Stimulated activated effector memory CD8-positive, alpha-beta T cell treated with anti-CD3 and anti-CD28 coated beads, Interleukin-12 subunit alpha, Interleukin-12 subunit beta, amount 100 ng/mL, for 72 hours (primary cell): Measurements from ENCODE around the gene PADI4.

Experiments
- ATAC-seq: fragments of 150-1000 bp; cut with Tn5 transposase; 2 replicates; pipeline ENCODE4 v1.10.0; 2021
- DNase-seq, 2 donors: peaks; one replicate each; pipeline ENCODE4 v3.0.0; 2021 to 2022; ENCODE audit warnings: low spot score in 2 of 2
- H3K27ac Mint-ChIP-seq: one replicate; pipeline ENCODE4 v1.8.0; 2022; ENCODE audit warnings: mild to moderate bottlenecking, mixed read lengths
- H3K36me3 Mint-ChIP-seq: one replicate; pipeline ENCODE4 v1.8.0; 2022; ENCODE audit warnings: mild to moderate bottlenecking, mixed read lengths
- H3K4me1 Mint-ChIP-seq: one replicate; pipeline ENCODE4 v1.8.0; 2022; ENCODE audit warnings: mixed read lengths
- H3K4me3 Mint-ChIP-seq: one replicate; pipeline ENCODE4 v1.8.0; 2022; ENCODE audit warnings: mild to moderate bottlenecking, mixed read lengths
- H3K9me3 Mint-ChIP-seq: one replicate; pipeline ENCODE4 v1.8.0; 2022; ENCODE audit warnings: mixed read lengths

PADI4 gene

DNA sequence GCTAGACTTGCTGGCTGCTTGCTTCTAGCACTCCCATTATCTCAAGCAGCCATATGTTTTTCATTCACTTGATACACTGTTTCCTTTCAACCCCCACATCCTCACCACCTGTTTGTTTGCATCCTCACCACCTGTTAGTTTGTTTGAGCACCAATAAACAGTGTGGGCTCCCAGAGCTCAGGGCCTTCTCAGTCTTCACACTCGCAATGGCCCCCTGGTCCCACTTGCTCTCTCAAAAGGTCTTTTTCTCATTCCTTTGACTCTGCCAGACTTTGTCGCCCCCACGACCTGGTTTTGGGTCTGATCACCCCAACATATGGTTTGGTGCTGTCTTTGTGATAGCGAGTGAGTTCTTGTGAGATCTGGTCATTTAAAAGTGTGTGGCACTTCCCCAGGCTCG is 6.2 kb upstream of the PADI4 start:
- H3K9me3 Mint-ChIP-seq = peaks cover 11% of the 10 kb centered on the region
- ATAC-seq = no peak
- no peak for DNase-seq
- no peaks in the 10 kb centered on the region for H3K4me1 Mint-ChIP-seq
- H3K4me3 Mint-ChIP-seq = no peak overlapping the region
- no peaks in the 10 kb centered on the region for H3K36me3 Mint-ChIP-seq
- H3K27ac Mint-ChIP-seq = no peak overlapping the region

DNA sequence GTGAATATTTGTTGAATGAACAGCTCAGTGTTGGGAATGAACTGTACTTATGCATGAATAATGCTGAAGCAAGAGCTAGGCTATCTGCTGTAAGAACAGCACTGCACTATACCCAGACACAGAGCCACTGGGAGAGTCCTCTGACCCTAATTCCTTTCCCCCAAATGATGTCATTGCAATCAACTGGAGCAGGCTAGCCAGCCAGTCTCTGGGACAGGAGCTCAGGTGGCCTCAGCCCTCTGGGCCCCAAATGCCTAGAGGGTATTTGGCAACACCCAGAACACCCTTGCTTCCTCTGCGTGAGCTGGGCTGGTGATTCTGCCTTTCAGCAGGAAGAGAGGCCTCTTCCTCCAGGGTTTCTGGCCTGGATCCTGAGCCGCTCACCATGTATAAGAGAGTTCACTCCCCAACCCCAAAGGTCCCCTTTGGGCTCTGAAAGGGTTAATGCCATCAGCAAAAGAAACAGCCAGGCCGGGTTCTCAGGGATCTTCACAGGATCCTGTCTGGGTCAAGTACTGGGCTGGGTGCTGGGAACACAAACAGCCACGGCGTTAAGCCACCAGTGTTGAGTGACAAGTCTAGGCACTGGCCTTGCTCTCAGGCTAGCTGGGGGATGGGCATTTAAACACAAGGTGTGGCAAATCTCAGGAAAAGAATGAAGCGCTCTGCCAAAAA is 3.7 kb upstream of the PADI4 start:
- Mint-ChIP-seq H3K4me1 (no peaks in the 10 kb centered on the region), H3K27ac (no peak overlapping the region), H3K9me3 (peaks cover 11% of the 10 kb centered on the region), H3K4me3 (no peak overlapping the region), H3K36me3 (no peaks in the 10 kb centered on the region)
- ATAC-seq = no peak
- DNase-seq = no peak

DNA sequence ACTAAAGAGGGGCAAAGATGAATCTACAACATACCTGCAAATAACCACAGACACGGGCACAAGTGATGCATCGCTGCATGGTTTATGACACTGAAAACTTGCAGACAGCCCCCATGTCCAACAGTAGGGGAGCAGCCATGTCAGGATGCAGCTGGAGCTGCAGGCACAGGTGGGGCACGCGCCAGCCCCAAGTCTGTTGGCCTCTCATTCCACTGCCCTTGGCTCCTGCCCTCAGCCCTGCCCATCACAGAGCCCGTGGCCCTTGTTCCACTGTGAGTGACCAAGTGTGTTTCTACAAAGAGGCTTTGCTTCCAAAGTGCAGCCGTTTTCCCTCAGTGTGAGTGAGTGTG is 3.2 kb upstream of the PADI4 start:
- ATAC-seq = no peak
- no peak for DNase-seq
- Mint-ChIP-seq H3K4me1 (no peaks in the 10 kb centered on the region), H3K27ac (no peak overlapping the region), H3K9me3 (peaks cover 11% of the 10 kb centered on the region), H3K36me3 (no peaks in the 10 kb centered on the region), H3K4me3 (no peak overlapping the region)

DNA sequence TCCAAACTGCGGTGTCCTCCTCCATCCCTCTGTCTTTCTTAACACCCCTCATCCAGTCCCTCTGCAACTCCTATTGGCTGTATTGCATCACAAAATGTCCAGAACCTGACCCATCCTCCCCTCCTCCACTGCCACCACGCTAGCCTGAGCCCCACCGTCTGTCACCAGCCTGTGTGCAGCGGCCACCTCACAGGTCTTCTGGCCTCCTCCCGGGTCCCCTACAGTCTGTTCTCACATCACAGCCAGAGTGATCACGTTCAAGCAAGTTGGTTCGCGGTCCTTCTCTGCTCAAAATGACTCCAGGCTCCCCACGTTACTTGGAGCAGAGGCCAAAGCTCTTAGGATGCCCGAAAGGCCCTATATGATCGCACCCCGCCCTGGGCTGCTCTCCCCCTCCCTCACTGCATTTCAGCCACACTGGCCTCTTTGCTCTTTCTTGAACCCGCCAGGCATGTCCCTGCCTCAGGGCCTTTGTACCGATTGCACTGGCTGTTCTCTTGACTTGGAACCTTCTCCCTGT is 2.4 kb upstream of the PADI4 start:
- Mint-ChIP-seq H3K36me3 (no peaks in the 10 kb centered on the region), H3K4me1 (no peaks in the 10 kb centered on the region), H3K27ac (no peak overlapping the region), H3K9me3 (peaks cover 11% of the 10 kb centered on the region), H3K4me3 (no peak overlapping the region)
- no peak for ATAC-seq
- DNase-seq = no peak

DNA sequence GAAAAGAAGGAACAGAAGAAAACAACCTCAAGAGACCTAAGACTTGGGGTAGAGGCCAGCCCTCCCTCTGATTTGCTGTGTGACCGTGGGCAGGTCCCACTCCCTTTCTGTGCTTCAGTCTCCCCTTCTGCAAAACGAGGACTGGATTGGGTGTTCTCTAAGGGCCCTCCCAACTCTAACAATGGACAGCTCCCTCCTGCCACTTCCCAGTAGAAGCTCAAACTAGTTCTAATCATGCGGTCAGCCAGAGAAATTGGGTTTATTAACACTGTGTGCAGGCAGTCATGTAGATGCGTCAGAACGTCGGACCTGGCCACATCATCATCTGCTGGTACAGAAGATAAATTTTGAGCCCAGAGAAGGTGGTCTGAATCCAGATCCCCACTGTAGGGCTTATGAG is 1.6 kb upstream of the PADI4 start:
- no peaks in the 10 kb centered on the region for H3K36me3 Mint-ChIP-seq
- H3K9me3 Mint-ChIP-seq = peaks cover 11% of the 10 kb centered on the region
- ATAC-seq (no peak), DNase-seq (no peak)
- no peak overlapping the region for H3K4me3 Mint-ChIP-seq
- no peak overlapping the region for H3K27ac Mint-ChIP-seq
- H3K4me1 Mint-ChIP-seq = no peaks in the 10 kb centered on the region

DNA sequence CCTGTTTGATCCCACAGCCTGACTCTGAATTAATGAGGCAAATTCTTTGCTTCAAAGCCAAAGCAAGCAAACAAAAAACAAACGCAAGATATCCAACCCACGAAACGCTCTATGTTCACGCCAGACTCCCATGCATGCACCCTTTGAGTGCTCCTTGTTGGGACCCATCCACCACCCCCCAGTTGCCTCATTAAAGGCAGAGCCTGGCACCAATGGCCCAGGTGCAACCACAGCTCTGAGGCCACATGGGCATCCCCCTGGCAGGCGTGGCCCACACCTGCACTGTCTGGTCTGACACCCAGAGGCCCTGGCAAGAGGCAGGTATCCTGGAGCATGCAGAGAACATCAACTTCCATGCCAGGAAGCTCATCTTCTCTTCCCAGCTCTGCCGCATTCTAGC is 1.1 kb upstream of the PADI4 start:
- Mint-ChIP-seq H3K4me1 (no peaks in the 10 kb centered on the region), H3K4me3 (no peak overlapping the region), H3K36me3 (no peaks in the 10 kb centered on the region), H3K9me3 (peaks cover 8% of the 10 kb centered on the region), H3K27ac (no peak overlapping the region)
- ATAC-seq = no peak
- no peak for DNase-seq

DNA sequence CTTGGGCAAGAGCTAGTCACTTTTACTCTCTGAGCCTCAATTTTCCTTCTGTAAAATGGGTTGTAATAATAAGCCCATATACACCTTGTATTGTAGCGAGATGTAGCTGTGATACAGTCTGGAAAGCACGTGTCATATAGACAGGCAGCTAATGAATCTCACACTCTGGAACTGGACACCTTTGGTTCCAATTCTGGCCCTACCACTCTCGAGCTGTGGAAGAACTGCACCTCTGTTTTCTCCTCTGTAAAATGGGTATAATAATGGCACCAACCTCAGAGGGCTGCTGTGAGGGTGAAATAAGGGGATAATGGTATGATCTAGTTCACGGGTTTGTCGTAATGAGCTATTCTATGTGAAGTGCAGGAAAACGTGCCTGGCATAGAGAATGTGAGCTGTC is 668 bp upstream of the PADI4 start:
- Mint-ChIP-seq H3K36me3 (no peaks in the 10 kb centered on the region), H3K27ac (no peak overlapping the region), H3K9me3 (peaks cover 4% of the 10 kb centered on the region), H3K4me1 (no peaks in the 10 kb centered on the region), H3K4me3 (no peak overlapping the region)
- DNase-seq = no peak
- no peak for ATAC-seq

DNA sequence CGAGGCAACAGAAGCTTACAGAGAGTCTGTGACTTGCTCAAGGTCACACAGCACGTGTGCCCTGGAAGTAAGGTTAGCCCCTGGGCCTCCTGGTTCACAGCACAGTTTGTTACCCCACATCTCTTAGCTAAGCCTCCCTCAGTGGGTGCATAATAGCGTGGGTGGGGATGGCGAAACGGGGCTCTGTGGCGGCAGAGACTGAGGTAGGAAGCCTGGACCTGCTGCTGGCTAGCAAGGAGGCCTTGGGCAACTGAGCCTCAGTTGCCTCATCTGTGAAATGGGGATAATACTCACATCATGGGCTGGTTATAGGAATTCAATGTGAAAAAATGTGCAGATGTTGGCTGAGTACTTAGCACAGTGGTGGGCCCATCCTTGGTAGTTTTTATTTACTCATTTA is 596 bp downstream of the PADI4 start:
- DNase-seq (no peak), ATAC-seq (no peak)
- H3K4me1 Mint-ChIP-seq = no peaks in the 10 kb centered on the region
- H3K4me3 Mint-ChIP-seq = no peak overlapping the region
- no peak overlapping the region for H3K27ac Mint-ChIP-seq
- H3K9me3 Mint-ChIP-seq = no peaks in the 10 kb centered on the region
- no peaks in the 10 kb centered on the region for H3K36me3 Mint-ChIP-seq

DNA sequence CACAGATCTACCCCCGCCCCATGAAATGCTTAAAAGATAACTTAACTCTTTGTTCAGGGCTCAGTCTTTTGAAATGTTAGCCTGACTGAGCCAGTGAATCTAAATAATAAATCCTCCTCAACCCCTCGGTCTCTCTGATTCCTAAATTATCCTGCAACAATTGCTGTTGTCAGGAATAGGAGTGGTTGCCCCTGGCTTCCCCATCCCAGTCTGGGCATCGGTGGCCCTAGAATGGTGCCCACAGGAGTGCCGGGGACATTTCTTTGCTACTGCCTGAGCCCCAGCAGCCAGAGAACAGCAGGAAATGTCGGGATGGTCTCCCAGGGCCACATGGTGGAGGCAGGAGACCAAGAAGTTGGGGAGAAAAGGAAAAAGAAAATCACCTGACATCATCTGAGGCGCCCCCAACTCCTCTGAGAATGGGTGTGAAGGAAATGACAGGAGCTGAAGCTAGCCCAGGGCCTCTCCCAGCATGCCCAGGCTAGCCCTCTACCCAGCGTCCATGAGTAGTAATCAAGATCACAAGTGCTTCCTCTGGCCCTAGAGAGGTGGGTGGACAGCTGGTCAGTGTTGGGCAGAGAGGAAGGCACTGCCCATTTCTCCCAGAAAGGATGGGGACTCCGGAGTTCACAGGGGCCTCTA is 1.6 kb downstream of the PADI4 start:
- Mint-ChIP-seq H3K27ac (no peak overlapping the region), H3K9me3 (no peaks in the 10 kb centered on the region), H3K4me3 (no peak overlapping the region), H3K36me3 (no peaks in the 10 kb centered on the region), H3K4me1 (no peaks in the 10 kb centered on the region)
- no peak for DNase-seq
- ATAC-seq = no peak

DNA sequence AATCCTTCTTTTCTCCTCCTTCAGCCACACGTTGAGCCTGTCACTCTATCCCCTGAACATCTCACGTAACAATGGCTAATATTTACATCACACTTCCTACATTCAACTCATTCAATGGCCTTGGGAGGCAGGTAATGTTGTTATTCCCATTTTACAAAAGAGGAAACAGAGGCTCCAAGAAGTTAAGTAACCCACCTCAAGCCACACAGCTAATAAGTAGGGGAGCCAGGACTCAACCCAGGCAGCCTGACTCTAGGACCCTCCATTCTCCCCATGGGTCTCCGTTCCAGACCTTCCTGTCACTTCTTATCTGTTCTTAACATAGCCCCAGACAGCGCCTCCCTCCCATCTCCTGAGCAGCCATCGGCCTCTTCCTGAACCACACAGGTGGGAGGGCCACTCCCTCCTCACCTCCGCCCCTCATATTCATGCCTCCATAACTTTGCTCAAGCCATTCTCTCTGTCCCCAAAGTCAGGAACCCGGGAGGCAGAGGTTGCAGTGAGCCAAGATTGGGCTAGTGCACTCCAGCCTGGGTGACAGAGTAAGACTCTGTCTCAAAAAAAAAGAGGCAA is 2.2 kb downstream of the PADI4 start:
- no peaks in the 10 kb centered on the region for H3K36me3 Mint-ChIP-seq
- no peaks in the 10 kb centered on the region for H3K4me1 Mint-ChIP-seq
- ATAC-seq (no peak), DNase-seq (no peak)
- no peaks in the 10 kb centered on the region for H3K9me3 Mint-ChIP-seq
- H3K27ac Mint-ChIP-seq = no peak overlapping the region
- no peak overlapping the region for H3K4me3 Mint-ChIP-seq

DNA sequence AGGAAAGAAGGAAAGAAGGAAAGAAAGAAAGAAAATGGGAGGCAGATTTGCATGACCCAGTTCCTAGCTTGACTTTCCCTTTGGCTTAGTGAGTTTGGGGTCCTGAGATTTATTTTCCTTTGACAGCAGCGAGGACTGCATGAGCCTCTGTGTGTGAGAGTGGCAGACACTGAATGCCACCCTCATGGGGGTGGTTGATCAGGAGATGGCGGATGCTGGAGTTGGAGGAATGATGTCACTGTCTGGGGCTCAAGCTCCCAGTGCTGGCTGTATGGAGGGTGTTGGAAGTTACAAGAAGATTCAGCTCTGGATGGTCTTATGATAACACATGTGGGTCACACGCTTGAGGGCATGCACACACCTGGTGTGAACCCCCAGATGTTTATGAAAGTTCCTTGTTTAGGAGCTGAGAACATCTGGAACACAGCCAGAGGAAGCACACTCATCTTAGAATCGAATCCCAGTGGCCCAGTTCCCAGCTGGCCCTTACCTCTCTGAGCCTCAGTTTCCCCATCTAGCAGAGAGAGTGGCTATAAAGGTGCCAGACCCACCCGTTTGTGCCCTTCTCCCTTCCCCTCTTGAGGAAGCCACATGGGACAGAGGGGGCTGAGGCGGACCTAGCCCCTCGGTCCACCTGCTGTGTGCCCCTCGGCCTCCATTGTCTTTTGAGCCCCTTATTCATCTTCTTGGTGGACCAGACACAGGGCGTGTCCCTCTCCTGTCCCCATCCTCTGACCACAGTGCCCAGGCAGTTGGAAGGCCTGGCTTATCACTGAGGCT is 5.7 kb downstream of the PADI4 start:
- Mint-ChIP-seq H3K4me3 (no peak overlapping the region), H3K36me3 (no peaks in the 10 kb centered on the region), H3K27ac (no peak overlapping the region), H3K9me3 (no peaks in the 10 kb centered on the region), H3K4me1 (no peaks in the 10 kb centered on the region)
- ATAC-seq (no peak), DNase-seq (no peak)

DNA sequence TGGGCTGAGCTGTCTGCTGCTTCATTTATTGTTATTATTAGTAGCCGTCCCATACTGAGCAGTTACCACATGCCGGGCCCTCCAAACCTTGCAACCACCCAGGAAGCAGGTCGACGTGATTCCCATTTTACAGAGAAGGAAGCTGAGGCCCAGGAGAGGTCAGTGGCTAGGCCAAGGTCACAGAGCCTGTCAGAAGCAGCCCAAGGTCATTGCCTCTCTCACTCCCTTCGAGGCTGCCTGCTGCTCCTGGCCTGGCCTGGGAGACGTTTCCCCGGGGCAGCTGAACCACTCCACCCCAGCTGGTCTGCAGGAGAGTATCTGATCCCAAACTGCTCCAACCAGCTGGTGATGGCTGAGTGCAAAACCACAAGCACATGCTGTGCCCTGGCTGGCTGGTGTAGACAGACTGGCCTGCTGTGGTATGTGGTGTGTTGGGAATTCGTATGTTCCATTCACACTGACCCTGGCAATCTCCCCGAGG is 6.5 kb downstream of the PADI4 start:
- peak; percentile 16 for ATAC-seq
- Mint-ChIP-seq H3K4me1 (no peaks in the 10 kb centered on the region), H3K36me3 (no peaks in the 10 kb centered on the region), H3K4me3 (no peak overlapping the region), H3K27ac (no peak overlapping the region), H3K9me3 (no peaks in the 10 kb centered on the region)
- no peak for DNase-seq

DNA sequence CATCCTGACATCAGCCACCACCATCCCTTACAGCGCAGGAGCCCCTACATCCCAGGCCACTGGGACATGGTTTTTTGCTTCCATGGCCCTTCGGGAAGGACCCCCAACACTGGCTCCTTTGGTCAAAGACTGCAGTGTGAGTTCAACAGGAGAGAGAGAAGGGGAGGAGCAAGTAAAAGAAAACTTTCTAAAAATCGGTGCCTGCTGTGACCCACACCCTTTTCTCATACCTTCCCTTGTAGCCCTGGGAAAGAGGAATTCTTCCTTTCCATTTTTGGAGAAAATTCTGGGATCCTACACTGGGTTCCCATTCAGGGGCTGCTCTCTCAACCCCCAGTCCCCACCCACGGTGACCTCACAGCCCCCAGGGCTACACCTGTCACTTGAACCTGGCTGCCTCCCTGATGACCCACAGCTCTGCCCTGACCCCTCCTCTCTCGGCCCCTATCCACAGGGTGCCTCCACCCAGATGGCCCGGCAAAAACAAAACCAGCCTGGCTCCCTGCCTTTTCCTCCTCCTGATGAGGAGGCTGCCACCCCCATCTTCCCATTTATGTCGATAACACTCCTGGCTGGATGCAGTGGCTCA is 7.6 kb downstream of the PADI4 start:
- H3K27ac Mint-ChIP-seq = no peak overlapping the region
- H3K9me3 Mint-ChIP-seq = no peaks in the 10 kb centered on the region
- no peak for DNase-seq
- no peaks in the 10 kb centered on the region for H3K36me3 Mint-ChIP-seq
- no peaks in the 10 kb centered on the region for H3K4me1 Mint-ChIP-seq
- H3K4me3 Mint-ChIP-seq = no peak overlapping the region
- no peak for ATAC-seq

DNA sequence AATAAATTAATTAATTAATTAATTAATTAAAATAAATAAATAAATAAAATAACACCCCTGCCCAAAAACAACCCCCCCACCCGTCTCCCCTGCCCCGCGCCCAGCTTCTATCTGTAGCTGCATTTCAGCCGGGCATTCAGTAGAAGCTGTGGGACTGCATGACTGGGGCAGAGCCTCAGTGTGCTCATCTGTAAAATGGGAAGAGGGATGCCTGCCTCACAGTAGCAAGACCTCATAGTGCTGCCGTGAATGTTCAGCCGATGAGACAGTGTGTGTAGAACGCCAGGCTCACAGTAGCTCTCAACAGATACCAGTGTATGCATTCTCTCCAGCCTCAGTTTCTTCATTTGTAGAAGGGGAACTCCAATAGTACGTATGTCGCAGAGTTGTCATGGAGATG is 8.7 kb downstream of the PADI4 start:
- no peak overlapping the region for H3K27ac Mint-ChIP-seq
- no peak overlapping the region for H3K4me3 Mint-ChIP-seq
- H3K36me3 Mint-ChIP-seq = no peaks in the 10 kb centered on the region

DNA sequence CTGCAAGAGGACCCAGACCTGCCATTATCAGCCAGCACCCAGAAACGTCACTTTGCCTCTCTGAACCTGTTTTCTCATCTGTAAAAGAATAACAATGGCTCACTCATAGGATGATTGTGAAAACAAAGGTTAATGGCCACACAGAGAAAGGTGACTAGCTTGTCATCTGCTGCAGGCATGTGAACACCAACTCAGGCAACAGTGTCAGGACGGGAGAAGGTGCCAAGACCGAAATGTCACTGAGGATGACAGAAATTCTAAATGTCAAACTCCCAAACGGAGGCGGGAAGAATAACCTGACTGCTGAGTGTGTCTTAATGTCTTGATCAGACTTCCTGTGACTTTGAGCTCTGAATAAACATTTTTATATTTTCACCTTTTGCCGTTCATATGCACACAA is 10.3 kb downstream of the PADI4 start:
- H3K36me3 Mint-ChIP-seq = no peaks in the 10 kb centered on the region
- no peaks in the 10 kb centered on the region for H3K9me3 Mint-ChIP-seq
- H3K27ac Mint-ChIP-seq = no peak overlapping the region
- H3K4me1 Mint-ChIP-seq = no peaks in the 10 kb centered on the region
- no peak overlapping the region for H3K4me3 Mint-ChIP-seq
- DNase-seq = no peak
- ATAC-seq = no peak

More for the DNA sequence above, 8.7 kb downstream of the PADI4 start:
- Mint-ChIP-seq H3K9me3 (no peaks in the 10 kb centered on the region), H3K4me1 (no peaks in the 10 kb centered on the region)
- ATAC-seq = no peak
- DNase-seq = no peak
